SK-N-SH (cell line): ENCODE results near the gene C16orf54. TPM values are rescaled to one million over a fixed set of nuclear protein-coding genes. Genes with fewer than 3 reads are reported as not detected.

ENCODE experiments used
- CTCF ChIA-PET: fragments of 300-600, 350-600 bp; formaldehyde crosslinking; extraction: SDS; loops from one replicate; lab custom pipeline; 2021; lab: Yijun Ruan, JAX
- POLR2A ChIA-PET: fragments of 350-600 bp; sonication (Branson Sonifier 250); formaldehyde crosslinking; extraction: SDS; loops from one replicate; lab custom pipeline; 2020; ENCODE audit warnings: antibody characterized with exemption, inconsistent platforms; lab: Yijun Ruan, JAX
- DNase-seq: peaks from one replicate; pipeline ENCODE4 v3.0.0; 2012
- H2AFZ ChIP-seq: fragments of 200-600 bp; sonication (generic); 2 replicates; pipeline ENCODE4 v1.8.1; 2016; ENCODE audit warnings: antibody characterized with exemption, mild to moderate bottlenecking, low read depth
- H3F3A ChIP-seq: fragments of 200-600 bp; sonication (generic); replicated peaks from 2 replicates; pipeline ENCODE3; 2016; ENCODE audit warnings: antibody characterized with exemption, mild to moderate bottlenecking; ENCODE audit not compliant: insufficient read depth
- H3K27ac ChIP-seq, 2 experiments: fragments of 200-500 bp in 1 of 2; fragments of 200-600 bp in 1 of 2; sonication (Bioruptor generic) in 1 of 2; sonication (generic), shearing (Covaris generic) in 1 of 2; 2 replicates each; pipeline versions ENCODE4 v1.5.1 to v1.6.1; 2014 to 2016; ENCODE audit warnings: low read depth in 2 of 2, inconsistent platforms in 1 of 2, low read length in 1 of 2, mild to moderate bottlenecking in 1 of 2, mixed read lengths in 1 of 2
- H3K27me3 ChIP-seq: fragments of 200-600 bp; sonication (generic), shearing (Covaris generic); 2 replicates; pipeline ENCODE4 v1.6.1; 2016; ENCODE audit warnings: mixed run types; ENCODE audit not compliant: insufficient read depth
- H3K36me3 ChIP-seq, 2 experiments: fragments of 200-500 bp in 1 of 2; fragments of 200-600 bp in 1 of 2; sonication (Bioruptor generic) in 1 of 2; sonication (generic) in 1 of 2; replicated peaks in 1 of 2; 2 replicates each; pipeline versions ENCODE3 to v1.5.1; 2014 to 2016; ENCODE audit warnings: low read length in 1 of 2, mild to moderate bottlenecking in 1 of 2; ENCODE audit not compliant: insufficient read depth in 2 of 2, control insufficient read depth in 1 of 2
- H3K4me1 ChIP-seq, 2 experiments: fragments of 200-500 bp in 1 of 2; fragments of 200-600 bp in 1 of 2; sonication (Bioruptor generic) in 1 of 2; sonication (generic), shearing (Covaris generic) in 1 of 2; 2 replicates each; pipeline versions ENCODE4 v1.5.1 to v1.6.1; 2014 to 2016; ENCODE audit warnings: low read depth in 1 of 2, low read length in 1 of 2, mixed run types in 1 of 2; ENCODE audit not compliant: insufficient read depth in 2 of 2, control insufficient read depth in 1 of 2
- H3K4me2 ChIP-seq: fragments of 200-600 bp; sonication (generic), shearing (Covaris generic); 2 replicates; pipeline ENCODE4 v1.6.1; 2017; ENCODE audit warnings: mixed run types
- H3K4me3 ChIP-seq, 2 experiments: fragments of 200-500 bp in 1 of 2; fragments of 200-600 bp in 1 of 2; sonication (Bioruptor generic) in 1 of 2; sonication (generic), shearing (Covaris generic) in 1 of 2; 2 replicates each; pipeline versions ENCODE4 v1.5.1 to v1.8.1; 2014 to 2016; ENCODE audit warnings: low read depth in 2 of 2, inconsistent platforms in 1 of 2, low read length in 1 of 2, mild to moderate bottlenecking in 1 of 2, mixed read lengths in 1 of 2, moderate library complexity in 1 of 2
- H3K79me2 ChIP-seq: fragments of 200-600 bp; sonication (generic); 2 replicates; pipeline ENCODE4 v1.8.1; 2017; ENCODE audit warnings: mild to moderate bottlenecking; ENCODE audit not compliant: insufficient read depth
- H3K9ac ChIP-seq: fragments of 200-600 bp; sonication (generic); 2 replicates; pipeline ENCODE4 v1.6.1; 2017; ENCODE audit warnings: mixed run types
- H3K9me2 ChIP-seq: fragments of 200-600 bp; sonication (generic); 2 replicates; pipeline ENCODE4 v1.6.1; 2017; ENCODE audit warnings: mixed run types
- H3K9me3 ChIP-seq: fragments of 200-600 bp; sonication (generic); 2 replicates; pipeline ENCODE4 v1.6.1; 2017; ENCODE audit warnings: mixed run types, mild to moderate bottlenecking, moderate library complexity
- H4K20me1 ChIP-seq: fragments of 200-600 bp; sonication (generic); 2 replicates; pipeline ENCODE4 v1.6.1; 2017; ENCODE audit warnings: mild to moderate bottlenecking, mixed run types; ENCODE audit not compliant: insufficient read depth
- CHD2 ChIP-seq: fragments of 150-350 bp; IDR thresholded peaks from 2 replicates; pipeline ENCODE4 v1.6.1; 2018; ENCODE audit warnings: low read length; ENCODE audit not compliant: partially characterized antibody
- ELF1 ChIP-seq: IDR thresholded peaks from 2 replicates; pipeline ENCODE4 v1.4.0; 2012
- EP300 ChIP-seq, 2 experiments: IDR thresholded peaks; 2 replicates each; pipeline versions ENCODE4 v1.4.0 to v1.6.1; 2012; ENCODE audit warnings: borderline replicate concordance in 1 of 2, low read depth in 1 of 2, low read length in 1 of 2
- EZH2phosphoT487 ChIP-seq: fragments of 200-600 bp; sonication (generic); IDR thresholded peaks from 2 replicates; pipeline ENCODE4 v1.6.1; 2017; ENCODE audit warnings: low read depth, mixed run types, mild to moderate bottlenecking, antibody characterized with exemption, moderate library complexity, borderline replicate concordance
- FOXJ3 ChIP-seq: sonication (generic); formaldehyde crosslinking; IDR thresholded peaks from 2 replicates; pipeline ENCODE4 v1.5.1; 2020; ENCODE audit warnings: mild to moderate bottlenecking, missing genetic modification reagents
- GABPA ChIP-seq: IDR thresholded peaks from 2 replicates; pipeline ENCODE4 v1.4.0; 2012; ENCODE audit warnings: low read depth, mild to moderate bottlenecking
- GATA2 ChIP-seq: sonication (generic); formaldehyde crosslinking; IDR thresholded peaks from 2 replicates; pipeline ENCODE4 v1.5.0; 2020; ENCODE audit warnings: mild to moderate bottlenecking, missing genetic modification reagents
- JUND ChIP-seq: IDR thresholded peaks from 2 replicates; pipeline ENCODE4 v1.4.0; 2012
- NFIC ChIP-seq: IDR thresholded peaks from 2 replicates; pipeline ENCODE4 v1.4.0; 2012; ENCODE audit warnings: borderline replicate concordance
- NRF1 ChIP-seq: IDR thresholded peaks from 2 replicates; pipeline ENCODE4 v1.6.1; 2012; ENCODE audit warnings: low read depth, mild to moderate bottlenecking, low read length
- RCOR1 ChIP-seq: fragments of 150-350 bp; IDR thresholded peaks from 2 replicates; pipeline ENCODE4 v1.6.1; 2017; ENCODE audit warnings: antibody characterized with exemption, low read length
- RXRA ChIP-seq: IDR thresholded peaks from 2 replicates; pipeline ENCODE4 v1.4.0; 2012; ENCODE audit warnings: low read depth, mild to moderate bottlenecking, borderline replicate concordance
- SIN3A ChIP-seq: IDR thresholded peaks from 2 replicates; pipeline ENCODE4 v1.6.1; 2012; ENCODE audit warnings: low read depth, mild to moderate bottlenecking, low read length, moderate library complexity, borderline replicate concordance
- TCF12 ChIP-seq: IDR thresholded peaks from 2 replicates; pipeline ENCODE4 v1.4.0; 2012
- WGBS: methylation state at CpG from one replicate; pipeline ENCODE4 v1.1.6; 2017; ENCODE audit warnings: low lambda C conversion rate; 5-methylcytosine and 5-hydroxymethylcytosine counted together
- polyA plus RNA-seq, 3 experiments: library from polyadenylated mRNA; depleted of rRNA; stranded (reverse); fragments of >200 nt; gene quantifications; 2 replicates each; pipeline ENCODE4 v1.2.3, GENCODE V29; 2012
- TF ChIP-seq, protein P1 (sequence below): IDR thresholded peaks from 2 replicates; pipeline ENCODE4 v1.4.0; 2012; ENCODE audit warnings: low read depth, borderline replicate concordance
- TF ChIP-seq, protein P2 (sequence below): IDR thresholded peaks from 2 replicates; pipeline ENCODE4 v1.4.0; 2012; ENCODE audit warnings: low read depth
- TF ChIP-seq, protein P3 (sequence below): IDR thresholded peaks from 2 replicates; pipeline ENCODE4 v1.6.1; 2012; ENCODE audit warnings: mild to moderate bottlenecking, low read depth, low read length, moderate library complexity
- TF ChIP-seq, protein P4 (sequence below): fragments of 200-600 bp; sonication (generic); IDR thresholded peaks from 2 replicates; pipeline ENCODE4 v1.6.1; 2017; ENCODE audit warnings: antibody characterized with exemption, mild to moderate bottlenecking, moderate library complexity

The C16orf54 gene
- polyA plus RNA-seq, 1 of the 3 experiments (the other 2 are of a cell fraction) = not detected

DNA sequence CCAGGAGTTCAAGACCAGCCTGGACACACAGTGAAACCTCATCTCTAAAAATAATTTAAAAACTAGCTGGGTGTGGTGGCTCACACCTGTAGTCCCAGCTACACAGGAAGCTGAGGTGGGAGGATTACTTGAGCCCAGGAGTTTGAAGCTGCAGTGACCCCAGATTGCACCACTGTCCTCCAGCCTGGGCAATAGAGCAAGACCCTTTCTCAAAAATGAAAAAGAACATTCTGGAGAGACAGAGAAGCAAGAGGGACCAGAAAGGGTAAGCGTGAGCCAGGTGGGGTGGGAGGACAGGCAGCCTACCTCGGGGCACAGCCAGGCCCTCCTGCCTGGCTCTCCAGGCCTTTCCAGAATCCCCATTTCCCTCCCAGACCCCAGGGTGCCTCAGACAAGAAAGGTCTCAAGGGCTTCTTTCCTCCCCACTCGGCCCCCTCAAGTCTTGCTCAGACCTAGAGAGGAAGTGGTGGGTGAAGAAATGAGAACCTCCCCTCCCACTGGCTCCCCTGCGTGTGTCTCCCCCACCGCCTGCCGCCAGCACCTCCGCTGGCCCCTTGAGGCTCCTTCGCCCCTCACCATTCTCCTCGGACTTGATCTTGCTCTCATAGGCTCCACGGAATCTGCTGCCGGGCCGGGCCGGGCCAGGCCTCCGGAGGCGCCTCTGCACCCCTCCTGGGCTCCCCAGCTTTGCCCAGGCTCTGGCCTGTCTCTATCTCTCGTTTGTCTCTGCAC, 503 bp downstream of the C16orf54 start:
- ChIA-PET POLR2A (no interaction called here), CTCF (no interaction called here)
- no peaks in the 10 kb centered on the region for H3K4me1 ChIP-seq
- H3K27me3 ChIP-seq = no peaks in the 10 kb centered on the region
- no peak overlapping the region for H2AFZ ChIP-seq
- H3K27ac ChIP-seq = no peak overlapping the region
- H3K9ac ChIP-seq = no peak overlapping the region
- no peaks in the 10 kb centered on the region for H3K36me3 ChIP-seq
- no peaks in the 10 kb centered on the region for H3K9me3 ChIP-seq
- no peaks in the 10 kb centered on the region for H4K20me1 ChIP-seq
- H3K79me2 ChIP-seq = no peaks in the 10 kb centered on the region
- no peak overlapping the region for H3K4me3 ChIP-seq
- 61% methylated on average over 16 of the region's 16 CpGs for WGBS
- no peaks in the 10 kb centered on the region for H3K9me2 ChIP-seq
- TF ChIP-seq JUND = no peak
- TF ChIP-seq RXRA = no peak
- no peak for TF ChIP-seq CHD2
- TF ChIP-seq SIN3A = no peak
- TF ChIP-seq, protein P1, sequence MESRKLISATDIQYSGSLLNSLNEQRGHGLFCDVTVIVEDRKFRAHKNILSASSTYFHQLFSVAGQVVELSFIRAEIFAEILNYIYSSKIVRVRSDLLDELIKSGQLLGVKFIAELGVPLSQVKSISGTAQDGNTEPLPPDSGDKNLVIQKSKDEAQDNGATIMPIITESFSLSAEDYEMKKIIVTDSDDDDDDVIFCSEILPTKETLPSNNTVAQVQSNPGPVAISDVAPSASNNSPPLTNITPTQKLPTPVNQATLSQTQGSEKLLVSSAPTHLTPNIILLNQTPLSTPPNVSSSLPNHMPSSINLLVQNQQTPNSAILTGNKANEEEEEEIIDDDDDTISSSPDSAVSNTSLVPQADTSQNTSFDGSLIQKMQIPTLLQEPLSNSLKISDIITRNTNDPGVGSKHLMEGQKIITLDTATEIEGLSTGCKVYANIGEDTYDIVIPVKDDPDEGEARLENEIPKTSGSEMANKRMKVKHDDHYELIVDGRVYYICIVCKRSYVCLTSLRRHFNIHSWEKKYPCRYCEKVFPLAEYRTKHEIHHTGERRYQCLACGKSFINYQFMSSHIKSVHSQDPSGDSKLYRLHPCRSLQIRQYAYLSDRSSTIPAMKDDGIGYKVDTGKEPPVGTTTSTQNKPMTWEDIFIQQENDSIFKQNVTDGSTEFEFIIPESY = no peak
- TF ChIP-seq NFIC = no peak
- no peak for TF ChIP-seq NRF1
- TF ChIP-seq TCF12 = no peak
- no peak for TF ChIP-seq EP300 (IDR thresholded peaks at IDR 0.05; ENCODE audit: borderline replicate concordance in 1 of 2, low read depth in 1 of 2, low read length in 1 of 2)
- TF ChIP-seq GATA2 = no peak
- TF ChIP-seq ELF1 = no peak
- no peak for TF ChIP-seq FOXJ3 (CRISPR knock-in tag)
- no peak for TF ChIP-seq GABPA
- no peaks in the 10 kb centered on the region for H3F3A ChIP-seq
- DNase-seq = no peak
- no peak overlapping the region for H3K4me2 ChIP-seq

DNA sequence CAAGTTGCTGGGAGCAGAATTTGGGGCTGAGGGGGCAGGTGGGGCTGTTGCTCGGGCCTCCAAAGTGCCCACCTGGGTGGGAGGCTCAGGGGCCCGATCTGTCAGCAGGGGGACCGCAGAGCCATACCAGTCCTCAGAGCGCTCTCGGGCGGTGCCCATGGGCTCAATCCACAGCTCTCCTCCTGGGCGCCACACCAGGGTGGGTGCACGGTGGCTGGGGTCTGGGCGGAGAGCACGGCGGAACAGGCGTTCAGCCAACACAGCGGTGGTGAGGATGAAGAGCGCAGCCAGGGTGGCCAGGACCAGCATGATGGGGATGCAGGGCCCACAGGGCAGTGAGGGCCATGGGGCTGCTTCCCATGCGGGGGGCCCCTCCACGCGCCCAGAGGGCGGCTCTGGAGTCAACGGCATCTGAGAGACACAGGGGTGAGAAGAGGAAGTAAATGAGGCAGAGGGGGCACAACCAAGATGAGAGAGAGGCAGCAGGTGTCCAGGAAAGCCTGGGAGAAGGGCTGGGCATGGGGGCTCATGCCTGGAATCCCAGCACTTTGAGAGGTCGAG, 1.2 kb downstream of the C16orf54 start:
- Histone ChIP-seq H3K4me1 (no peaks in the 10 kb centered on the region), H3K4me3 (no peak overlapping the region), H3K9ac (no peak overlapping the region), H3K36me3 (no peaks in the 10 kb centered on the region), H3K9me2 (no peaks in the 10 kb centered on the region), H3K9me3 (no peaks in the 10 kb centered on the region), H4K20me1 (no peaks in the 10 kb centered on the region), H3K27me3 (no peaks in the 10 kb centered on the region), H3F3A (no peaks in the 10 kb centered on the region), H3K4me2 (no peak overlapping the region), H2AFZ (no peak overlapping the region), H3K79me2 (no peaks in the 10 kb centered on the region), H3K27ac (no peak overlapping the region)
- DNase-seq = no peak
- ChIA-PET POLR2A (no interaction called here), CTCF (no interaction called here)
- 81% methylated on average over 14 of the region's 20 CpGs for whole genome bisulfite sequencing
- no peak for TF ChIP-seq CHD2
- TF ChIP-seq, protein P2, sequence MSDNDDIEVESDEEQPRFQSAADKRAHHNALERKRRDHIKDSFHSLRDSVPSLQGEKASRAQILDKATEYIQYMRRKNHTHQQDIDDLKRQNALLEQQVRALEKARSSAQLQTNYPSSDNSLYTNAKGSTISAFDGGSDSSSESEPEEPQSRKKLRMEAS = no peak
- TF ChIP-seq EZH2phosphoT487 = no peak
- TF ChIP-seq, protein P3, sequence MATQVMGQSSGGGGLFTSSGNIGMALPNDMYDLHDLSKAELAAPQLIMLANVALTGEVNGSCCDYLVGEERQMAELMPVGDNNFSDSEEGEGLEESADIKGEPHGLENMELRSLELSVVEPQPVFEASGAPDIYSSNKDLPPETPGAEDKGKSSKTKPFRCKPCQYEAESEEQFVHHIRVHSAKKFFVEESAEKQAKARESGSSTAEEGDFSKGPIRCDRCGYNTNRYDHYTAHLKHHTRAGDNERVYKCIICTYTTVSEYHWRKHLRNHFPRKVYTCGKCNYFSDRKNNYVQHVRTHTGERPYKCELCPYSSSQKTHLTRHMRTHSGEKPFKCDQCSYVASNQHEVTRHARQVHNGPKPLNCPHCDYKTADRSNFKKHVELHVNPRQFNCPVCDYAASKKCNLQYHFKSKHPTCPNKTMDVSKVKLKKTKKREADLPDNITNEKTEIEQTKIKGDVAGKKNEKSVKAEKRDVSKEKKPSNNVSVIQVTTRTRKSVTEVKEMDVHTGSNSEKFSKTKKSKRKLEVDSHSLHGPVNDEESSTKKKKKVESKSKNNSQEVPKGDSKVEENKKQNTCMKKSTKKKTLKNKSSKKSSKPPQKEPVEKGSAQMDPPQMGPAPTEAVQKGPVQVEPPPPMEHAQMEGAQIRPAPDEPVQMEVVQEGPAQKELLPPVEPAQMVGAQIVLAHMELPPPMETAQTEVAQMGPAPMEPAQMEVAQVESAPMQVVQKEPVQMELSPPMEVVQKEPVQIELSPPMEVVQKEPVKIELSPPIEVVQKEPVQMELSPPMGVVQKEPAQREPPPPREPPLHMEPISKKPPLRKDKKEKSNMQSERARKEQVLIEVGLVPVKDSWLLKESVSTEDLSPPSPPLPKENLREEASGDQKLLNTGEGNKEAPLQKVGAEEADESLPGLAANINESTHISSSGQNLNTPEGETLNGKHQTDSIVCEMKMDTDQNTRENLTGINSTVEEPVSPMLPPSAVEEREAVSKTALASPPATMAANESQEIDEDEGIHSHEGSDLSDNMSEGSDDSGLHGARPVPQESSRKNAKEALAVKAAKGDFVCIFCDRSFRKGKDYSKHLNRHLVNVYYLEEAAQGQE = no peak
- no peak for TF ChIP-seq RCOR1
- TF ChIP-seq, protein P4, sequence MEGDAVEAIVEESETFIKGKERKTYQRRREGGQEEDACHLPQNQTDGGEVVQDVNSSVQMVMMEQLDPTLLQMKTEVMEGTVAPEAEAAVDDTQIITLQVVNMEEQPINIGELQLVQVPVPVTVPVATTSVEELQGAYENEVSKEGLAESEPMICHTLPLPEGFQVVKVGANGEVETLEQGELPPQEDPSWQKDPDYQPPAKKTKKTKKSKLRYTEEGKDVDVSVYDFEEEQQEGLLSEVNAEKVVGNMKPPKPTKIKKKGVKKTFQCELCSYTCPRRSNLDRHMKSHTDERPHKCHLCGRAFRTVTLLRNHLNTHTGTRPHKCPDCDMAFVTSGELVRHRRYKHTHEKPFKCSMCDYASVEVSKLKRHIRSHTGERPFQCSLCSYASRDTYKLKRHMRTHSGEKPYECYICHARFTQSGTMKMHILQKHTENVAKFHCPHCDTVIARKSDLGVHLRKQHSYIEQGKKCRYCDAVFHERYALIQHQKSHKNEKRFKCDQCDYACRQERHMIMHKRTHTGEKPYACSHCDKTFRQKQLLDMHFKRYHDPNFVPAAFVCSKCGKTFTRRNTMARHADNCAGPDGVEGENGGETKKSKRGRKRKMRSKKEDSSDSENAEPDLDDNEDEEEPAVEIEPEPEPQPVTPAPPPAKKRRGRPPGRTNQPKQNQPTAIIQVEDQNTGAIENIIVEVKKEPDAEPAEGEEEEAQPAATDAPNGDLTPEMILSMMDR = no peak
- no peak for TF ChIP-seq TCF12
- TF ChIP-seq GABPA = no peak
- no peak for TF ChIP-seq NRF1
- no peak for TF ChIP-seq JUND
- no peak for TF ChIP-seq GATA2
- TF ChIP-seq RXRA = no peak
